ENCODE data around the gene RSPO3. TPM values are rescaled to one million over a fixed set of nuclear protein-coding genes. Genes with fewer than 3 reads are reported as not detected.

RSPO3 gene
- total RNA-seq, 1 experiment from 2014 or later = 0.52 TPM

GRCh38 chr6:127129251-127129650, 10.8 kb downstream of the RSPO3 start:
- Histone ChIP-seq H3K9me3 (ENCODE audit: low read depth, low read length, poor library complexity, severe bottlenecking) (no peaks in the 10 kb centered on the region), H3K4me3 (ENCODE audit: low read depth, low read length, poor library complexity, severe bottlenecking) (no peak overlapping the region), H3K4me1 (ENCODE audit: insufficient read depth, low read length, poor library complexity, severe bottlenecking) (peaks cover 10% of the 10 kb centered on the region), H3K27ac (ENCODE audit: low read depth, low read length, poor library complexity, severe bottlenecking) (no peak overlapping the region), H3K27me3 (replicated peaks; ENCODE audit: insufficient read depth, low read depth, low read length, poor library complexity) (no peaks in the 10 kb centered on the region), H3K36me3 (ENCODE audit: insufficient read depth, low read length, poor library complexity, severe bottlenecking) (no peaks in the 10 kb centered on the region)
- intact Hi-C loops (cut with micrococcal nuclease; ENCODE audit: unreplicated experiment) = loop anchor here (10.0 kb wide), 2 partner anchors 1094 to 1814 kb away; no protein-coding TSS in a partner anchor
- CTCF ChIA-PET = no interaction called here
- DNase-seq (ENCODE audit: low spot score) = no peak
- POLR2A ChIA-PET (ENCODE audit: low non-redundant PET) = no interaction called here
- TF ChIP-seq EZH2 (IDR thresholded peaks at IDR 0.05; ENCODE audit: borderline replicate concordance, low read depth, low read length, poor library complexity, severe bottlenecking) (no peak), CTCF (conservative IDR thresholded peaks at IDR 0.05; ENCODE audit: low read depth, low read length) (no peak)
- BruUV-seq (replicated peaks) = no TSS peak

- intact Hi-C loops (cut with micrococcal nuclease; ENCODE audit: unreplicated experiment) = no loop called here
- ChIA-PET POLR2A (ENCODE audit: low non-redundant PET) (no interaction called here), CTCF (no interaction called here)
- no peak overlapping the region for H3K4me3 ChIP-seq (ENCODE audit: low read depth, low read length, poor library complexity, severe bottlenecking)
- no peak for DNase-seq (ENCODE audit: low spot score)
- BruUV-seq (replicated peaks) = no TSS peak
- no peak overlapping the region for H3K27ac ChIP-seq (ENCODE audit: low read depth, low read length, poor library complexity, severe bottlenecking)
- no peaks in the 10 kb centered on the region for H3K36me3 ChIP-seq (ENCODE audit: insufficient read depth, low read length, poor library complexity, severe bottlenecking)
- peaks cover 10% of the 10 kb centered on the region for H3K4me1 ChIP-seq (ENCODE audit: insufficient read depth, low read length, poor library complexity, severe bottlenecking)
- no peaks in the 10 kb centered on the region for H3K9me3 ChIP-seq (ENCODE audit: low read depth, low read length, poor library complexity, severe bottlenecking)
- no peak for TF ChIP-seq CTCF (conservative IDR thresholded peaks at IDR 0.05; ENCODE audit: low read depth, low read length)
- no peak for TF ChIP-seq EZH2 (IDR thresholded peaks at IDR 0.05; ENCODE audit: borderline replicate concordance, low read depth, low read length, poor library complexity, severe bottlenecking)
- no peaks in the 10 kb centered on the region for H3K27me3 ChIP-seq (replicated peaks; ENCODE audit: insufficient read depth, low read depth, low read length, poor library complexity)
These were observed 12.8 kb downstream of the RSPO3 start for GRCh38 chr6:127131275-127131674.

DNA sequence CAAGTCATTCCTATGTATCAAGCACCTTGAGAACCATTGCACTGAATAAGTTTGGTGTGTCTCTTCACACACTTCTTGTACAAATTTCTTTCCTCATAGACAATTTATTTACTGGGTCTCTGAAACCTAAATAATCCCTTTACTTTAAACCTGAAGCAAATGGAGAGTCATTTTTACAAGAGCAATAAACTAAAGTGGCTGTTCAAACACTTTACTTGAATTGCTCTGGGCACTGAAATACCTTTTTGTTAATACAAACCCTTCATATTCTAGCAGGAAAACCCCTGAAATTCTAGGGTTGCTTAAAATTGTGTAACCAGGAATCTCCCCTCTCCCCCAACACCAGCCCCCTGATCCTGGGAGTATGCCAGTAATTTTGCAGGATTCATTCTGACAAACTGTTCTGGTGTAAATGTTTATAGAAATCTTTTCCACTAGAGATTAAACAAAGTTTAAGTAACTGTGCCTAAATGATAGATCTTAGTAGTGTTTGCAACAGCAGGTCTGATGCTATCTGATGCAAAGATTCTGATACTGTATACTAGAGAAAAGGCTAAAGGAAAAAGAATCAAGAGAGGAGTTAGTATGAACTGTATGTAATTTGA, 13.4 kb downstream of the RSPO3 start:
- Histone ChIP-seq H3K9me3 (ENCODE audit: low read depth, low read length, poor library complexity, severe bottlenecking) (no peaks in the 10 kb centered on the region), H3K27me3 (replicated peaks; ENCODE audit: insufficient read depth, low read depth, low read length, poor library complexity) (no peaks in the 10 kb centered on the region), H3K36me3 (ENCODE audit: insufficient read depth, low read length, poor library complexity, severe bottlenecking) (no peaks in the 10 kb centered on the region), H3K4me3 (ENCODE audit: low read depth, low read length, poor library complexity, severe bottlenecking) (no peak overlapping the region), H3K27ac (ENCODE audit: low read depth, low read length, poor library complexity, severe bottlenecking) (no peak overlapping the region), H3K4me1 (ENCODE audit: insufficient read depth, low read length, poor library complexity, severe bottlenecking) (peaks cover 10% of the 10 kb centered on the region)
- TF ChIP-seq CTCF (conservative IDR thresholded peaks at IDR 0.05; ENCODE audit: low read depth, low read length) (no peak), EZH2 (IDR thresholded peaks at IDR 0.05; ENCODE audit: borderline replicate concordance, low read depth, low read length, poor library complexity, severe bottlenecking) (no peak)
- no peak for DNase-seq (ENCODE audit: low spot score)
- ChIA-PET CTCF (no interaction called here), POLR2A (ENCODE audit: low non-redundant PET) (no interaction called here)
- no TSS peak for BruUV-seq (replicated peaks)
- intact Hi-C loops (cut with micrococcal nuclease; ENCODE audit: unreplicated experiment) = no loop called here

Data from A673 (cell line).